Neural progenitor cell (in vitro differentiated cells): ENCODE measurements around the gene BMERB1.

Experiments used
- CTCF ChIP-seq: fragments of 200-600 bp; sonication (generic); IDR thresholded peaks from 2 replicates; pipeline ENCODE4 v1.5.1; 2017; ENCODE audit warnings: antibody characterized with exemption, mild to moderate bottlenecking
- EZH2 ChIP-seq: fragments of 200-600 bp; sonication (generic); IDR thresholded peaks from 2 replicates; pipeline ENCODE4 v1.6.1; 2017; ENCODE audit warnings: antibody characterized with exemption, mild to moderate bottlenecking, moderate library complexity
- EZH2phosphoT487 ChIP-seq: fragments of 200-600 bp; sonication (generic); IDR thresholded peaks from 2 replicates; pipeline ENCODE4 v1.6.1; 2017; ENCODE audit warnings: antibody characterized with exemption

DNA sequence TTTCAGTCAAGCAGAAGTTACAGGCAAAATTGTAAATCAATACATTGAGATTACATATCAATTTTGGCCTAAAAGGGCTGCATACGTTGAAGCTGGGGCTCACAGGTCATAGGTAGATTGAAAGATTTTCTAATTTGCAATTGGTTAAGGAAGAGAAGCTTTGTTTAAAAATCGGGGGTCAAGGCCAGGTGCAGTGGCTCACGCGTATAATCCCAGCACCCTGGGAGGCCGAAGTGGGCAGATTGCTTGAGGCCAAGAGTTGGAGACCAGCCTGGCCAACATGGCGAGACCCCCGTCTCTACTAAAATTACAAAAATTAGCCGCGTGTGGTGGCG, 140.2 kb downstream of the BMERB1 start:
- TF ChIP-seq CTCF = no peak
- TF ChIP-seq EZH2 = no peak
- no peak for TF ChIP-seq EZH2phosphoT487
